ENCODE data around the gene PADI3. TPM values are rescaled to one million over a fixed set of nuclear protein-coding genes. Genes with fewer than 3 reads are reported as not detected.
A peak's percentile ranks its signal among the peaks of the same experiment; 100 is the strongest.
"Not testable (repeated sequence)": the region's sequence is repeated elsewhere in the genome, so short reads cannot be mapped to it uniquely, and the experiment has no call there.

Gene PADI3
- total and polyA plus RNA-seq, 2 experiments from 2014 or later = 0.37 to 0.80 TPM

DNA sequence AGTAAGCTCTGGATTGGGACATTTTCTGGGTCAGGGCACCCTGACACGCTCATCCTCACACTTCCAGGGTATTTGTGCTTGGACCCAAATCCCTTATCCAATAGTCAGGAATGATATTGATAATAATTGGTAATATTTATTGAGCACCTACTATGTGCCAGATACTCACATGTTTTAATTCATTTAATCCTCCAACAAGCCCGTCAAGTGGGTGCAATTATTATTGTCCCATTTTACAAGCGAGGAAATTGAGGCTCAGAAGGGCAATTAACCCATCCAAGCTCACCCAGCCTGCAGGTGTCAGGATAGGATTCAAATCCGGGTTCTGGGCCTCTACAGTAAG is 11.4 kb upstream of the PADI3 start:
- H3F3A ChIP-seq (replicated peaks; ENCODE audit: low read depth) = no peaks in the 10 kb centered on the region
- peaks cover 21% of the 10 kb centered on the region for H3K27me3 Mint-ChIP-seq (ENCODE audit: insufficient read depth, low read depth, poor library complexity)
- H3K4me3 Mint-ChIP-seq = no peak overlapping the region
- TF ChIP-seq, protein P1, sequence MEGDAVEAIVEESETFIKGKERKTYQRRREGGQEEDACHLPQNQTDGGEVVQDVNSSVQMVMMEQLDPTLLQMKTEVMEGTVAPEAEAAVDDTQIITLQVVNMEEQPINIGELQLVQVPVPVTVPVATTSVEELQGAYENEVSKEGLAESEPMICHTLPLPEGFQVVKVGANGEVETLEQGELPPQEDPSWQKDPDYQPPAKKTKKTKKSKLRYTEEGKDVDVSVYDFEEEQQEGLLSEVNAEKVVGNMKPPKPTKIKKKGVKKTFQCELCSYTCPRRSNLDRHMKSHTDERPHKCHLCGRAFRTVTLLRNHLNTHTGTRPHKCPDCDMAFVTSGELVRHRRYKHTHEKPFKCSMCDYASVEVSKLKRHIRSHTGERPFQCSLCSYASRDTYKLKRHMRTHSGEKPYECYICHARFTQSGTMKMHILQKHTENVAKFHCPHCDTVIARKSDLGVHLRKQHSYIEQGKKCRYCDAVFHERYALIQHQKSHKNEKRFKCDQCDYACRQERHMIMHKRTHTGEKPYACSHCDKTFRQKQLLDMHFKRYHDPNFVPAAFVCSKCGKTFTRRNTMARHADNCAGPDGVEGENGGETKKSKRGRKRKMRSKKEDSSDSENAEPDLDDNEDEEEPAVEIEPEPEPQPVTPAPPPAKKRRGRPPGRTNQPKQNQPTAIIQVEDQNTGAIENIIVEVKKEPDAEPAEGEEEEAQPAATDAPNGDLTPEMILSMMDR (conservative IDR thresholded peaks at IDR 0.05; ENCODE audit: low read depth in 2 of 2) = peak in 1 of 2 experiments; percentile 29; a peak in 2 of 4 replicates
- TF ChIP-seq NANOG (IDR thresholded peaks at IDR 0.05; ENCODE audit: borderline replicate concordance) (no peak), CREB1 (CRISPR knock-in tag; IDR thresholded peaks at IDR 0.05; ENCODE audit: low read depth) (no peak), EZH2phosphoT487 (IDR thresholded peaks at IDR 0.05; ENCODE audit: unreplicated experiment) (no peak)
- ATAC-seq (no peak), DNase-seq (ENCODE audit: low spot score) (no peak)
- H3K36me3 Mint-ChIP-seq (ENCODE audit: low read depth) = no peaks in the 10 kb centered on the region
- no peak overlapping the region for H3K4me2 ChIP-seq
- H4K20me1 ChIP-seq (replicated peaks; ENCODE audit: insufficient read depth) = no peaks in the 10 kb centered on the region
- H3K9me3 Mint-ChIP-seq = no peaks in the 10 kb centered on the region
- peaks cover 5% of the 10 kb centered on the region; the same call in 1 of the 2 replicates for H3K4me1 ChIP-seq (ENCODE audit: insufficient read depth)
- H3K4me1 Mint-ChIP-seq = peaks cover 10% of the 10 kb centered on the region
- no peaks in the 10 kb centered on the region for H3K79me2 ChIP-seq (replicated peaks; ENCODE audit: insufficient read depth)
- no peaks in the 10 kb centered on the region for H3K36me3 ChIP-seq (ENCODE audit: insufficient read depth)
- no peak overlapping the region for H3K4me3 ChIP-seq
- no peak overlapping the region for H3K27ac Mint-ChIP-seq
- 0 out of 2 replicates have a peak overlapping the region, but pooled peaks have one; percentile 33 for H2AFZ ChIP-seq
- no peaks in the 10 kb centered on the region for H3K27me3 ChIP-seq (ENCODE audit: insufficient read depth)
- no peaks in the 10 kb centered on the region for H3K9me2 ChIP-seq (ENCODE audit: insufficient read depth)
- H3K27ac ChIP-seq (ENCODE audit: low read depth) = no peak overlapping the region

DNA sequence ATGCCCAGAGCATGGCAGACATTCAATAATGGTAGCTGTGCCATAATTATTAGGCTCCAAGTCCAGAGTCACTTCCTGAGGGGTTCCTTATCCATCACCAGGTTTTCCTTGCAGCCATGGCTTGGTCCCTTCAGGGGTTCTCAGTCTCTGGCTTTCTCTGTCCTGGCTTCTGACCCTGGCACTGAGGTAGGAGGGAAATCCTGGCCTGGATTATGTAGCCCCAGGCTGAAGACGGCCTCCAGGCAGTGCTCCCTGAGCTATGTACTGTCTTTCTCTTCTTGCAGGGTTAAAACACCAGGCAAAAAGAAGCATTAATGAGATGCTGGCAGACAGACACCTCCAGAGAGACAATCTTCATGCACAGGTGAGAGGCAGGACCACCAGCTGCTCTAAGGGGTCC is 9.5 kb upstream of the PADI3 start:
- no peak overlapping the region for H3K27ac ChIP-seq (ENCODE audit: low read depth)
- no peaks in the 10 kb centered on the region for H3F3A ChIP-seq (replicated peaks; ENCODE audit: low read depth)
- H3K36me3 ChIP-seq (ENCODE audit: insufficient read depth) = no peaks in the 10 kb centered on the region
- Mint-ChIP-seq H3K36me3 (ENCODE audit: low read depth) (no peaks in the 10 kb centered on the region), H3K4me3 (no peak overlapping the region), H3K9me3 (no peaks in the 10 kb centered on the region), H3K4me1 (peaks cover 10% of the 10 kb centered on the region), H3K27ac (no peak overlapping the region), H3K27me3 (ENCODE audit: insufficient read depth, low read depth, poor library complexity) (peaks cover 24% of the 10 kb centered on the region)
- H3K79me2 ChIP-seq (replicated peaks; ENCODE audit: insufficient read depth) = no peaks in the 10 kb centered on the region
- ATAC-seq (peak; percentile 79), DNase-seq (ENCODE audit: low spot score) (peak; percentile 96)
- no peak overlapping the region for H3K4me3 ChIP-seq
- H3K4me1 ChIP-seq (ENCODE audit: insufficient read depth) = peaks cover 5% of the 10 kb centered on the region; the same call in 1 of the 2 replicates
- TF ChIP-seq EZH2phosphoT487 (IDR thresholded peaks at IDR 0.05; ENCODE audit: unreplicated experiment) (no peak), ZNF114 (CRISPR knock-in tag; IDR thresholded peaks at IDR 0.05) (no peak), POLR2AphosphoS5 (IDR thresholded peaks at IDR 0.05; ENCODE audit: low read depth) (no peak)
- no peaks in the 10 kb centered on the region for H3K9me2 ChIP-seq (ENCODE audit: insufficient read depth)
- no peaks in the 10 kb centered on the region for H3K27me3 ChIP-seq (ENCODE audit: insufficient read depth)
- no peaks in the 10 kb centered on the region for H4K20me1 ChIP-seq (replicated peaks; ENCODE audit: insufficient read depth)
- no peak overlapping the region for H3K4me2 ChIP-seq
- H2AFZ ChIP-seq = peak overlapping the region; percentile 89; the same call in 1 of the 2 replicates

DNA sequence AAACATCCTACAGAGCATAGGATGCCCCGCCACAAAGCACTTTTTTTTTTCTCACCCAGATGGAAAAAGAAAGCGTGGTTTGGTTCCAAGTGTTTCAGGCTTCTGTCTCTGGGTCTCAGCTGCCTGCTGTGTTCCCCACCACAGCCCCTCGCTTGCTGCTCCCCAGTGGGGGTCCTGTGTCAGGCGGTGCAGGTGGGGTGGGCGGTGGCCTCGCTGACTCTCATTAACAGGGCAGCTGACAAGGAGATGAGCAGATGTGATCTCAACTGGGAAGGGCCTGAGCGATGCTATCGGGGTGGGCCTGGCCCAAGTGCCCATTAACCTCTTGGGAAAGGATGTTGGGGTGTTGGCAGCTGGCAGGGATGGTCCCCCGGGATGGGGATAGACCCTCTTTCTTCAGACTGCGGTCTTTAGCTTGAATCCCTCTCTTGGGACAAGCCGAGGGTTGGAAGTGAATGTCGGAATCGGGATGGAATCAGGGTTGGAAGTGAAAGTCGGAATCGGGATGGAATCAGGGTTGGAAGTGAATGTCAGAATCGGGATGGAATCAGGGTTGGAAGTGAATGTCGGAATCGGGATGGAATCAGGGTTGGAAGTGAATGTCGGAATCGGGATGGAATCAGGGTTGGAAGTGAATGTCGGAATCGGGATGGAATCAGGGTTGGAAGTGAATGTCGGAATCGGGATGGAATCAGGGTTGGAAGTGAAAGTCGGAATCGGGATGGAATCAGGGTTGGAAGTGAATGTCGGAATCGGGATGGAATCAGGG is 7.7 kb upstream of the PADI3 start:
- not testable (repeated sequence) for H3K4me1 ChIP-seq (ENCODE audit: insufficient read depth); H3K27me3 ChIP-seq (ENCODE audit: insufficient read depth); H3K36me3 ChIP-seq (ENCODE audit: insufficient read depth); H2AFZ ChIP-seq; DNase-seq (ENCODE audit: low spot score); H3K27ac Mint-ChIP-seq; H3K9me3 Mint-ChIP-seq; H3F3A ChIP-seq (replicated peaks; ENCODE audit: low read depth); H3K36me3 Mint-ChIP-seq (ENCODE audit: low read depth); H3K9me2 ChIP-seq (ENCODE audit: insufficient read depth); H3K4me3 ChIP-seq; H3K27ac ChIP-seq (ENCODE audit: low read depth); H4K20me1 ChIP-seq (replicated peaks; ENCODE audit: insufficient read depth); ATAC-seq; H3K79me2 ChIP-seq (replicated peaks; ENCODE audit: insufficient read depth)
- H3K4me2 ChIP-seq = 0 out of 2 replicates have a peak overlapping the region, but pooled peaks have one; percentile 43
- peaks cover 28% of the 10 kb centered on the region for H3K27me3 Mint-ChIP-seq (ENCODE audit: insufficient read depth, low read depth, poor library complexity)
- peak overlapping the region; percentile 33; the same call in 1 of the 3 replicates for H3K4me3 Mint-ChIP-seq
- H3K4me1 Mint-ChIP-seq = peaks cover 20% of the 10 kb centered on the region

DNA sequence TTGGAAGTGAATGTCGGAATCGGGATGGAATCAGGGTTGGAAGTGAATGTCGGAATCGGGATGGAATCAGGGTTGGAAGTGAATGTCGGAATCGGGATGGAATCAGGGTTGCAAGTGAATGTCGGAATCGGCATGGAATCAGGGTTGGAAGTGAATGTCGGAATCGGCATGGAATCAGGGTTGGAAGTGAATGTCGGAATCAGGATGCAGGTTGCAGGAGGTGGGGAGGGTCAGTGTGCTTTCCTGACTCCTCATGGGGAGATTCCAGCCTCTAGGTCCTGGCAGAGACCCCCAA is 7.2 kb upstream of the PADI3 start:
- peaks cover 22% of the 10 kb centered on the region for H3K27me3 Mint-ChIP-seq (ENCODE audit: insufficient read depth, low read depth, poor library complexity)
- H2AFZ ChIP-seq; H4K20me1 ChIP-seq (replicated peaks; ENCODE audit: insufficient read depth); H3K4me2 ChIP-seq; ATAC-seq; DNase-seq (ENCODE audit: low spot score); H3K4me3 ChIP-seq; H3K27me3 ChIP-seq (ENCODE audit: insufficient read depth); H3K4me1 ChIP-seq (ENCODE audit: insufficient read depth); H3K79me2 ChIP-seq (replicated peaks; ENCODE audit: insufficient read depth); H3K36me3 Mint-ChIP-seq (ENCODE audit: low read depth); H3K27ac Mint-ChIP-seq; H3K4me3 Mint-ChIP-seq; H3K9me2 ChIP-seq (ENCODE audit: insufficient read depth); H3K36me3 ChIP-seq (ENCODE audit: insufficient read depth); H3K9me3 Mint-ChIP-seq; H3K27ac ChIP-seq (ENCODE audit: low read depth); H3F3A ChIP-seq (replicated peaks; ENCODE audit: low read depth): not testable (repeated sequence)
- H3K4me1 Mint-ChIP-seq = peaks cover 20% of the 10 kb centered on the region

Measured in GM23338 (cell line).